HG03045 (cell line): ENCODE data around the gene MYO15B.

Source experiments
- ATAC-seq: cut with Tn5 transposase; IDR thresholded peaks from one replicate; pipeline ENCODE4 v1.9.1; 2021; ENCODE audit warnings: mild to moderate bottlenecking, moderate library complexity; ENCODE audit not compliant: unreplicated experiment

Gene MYO15B

DNA sequence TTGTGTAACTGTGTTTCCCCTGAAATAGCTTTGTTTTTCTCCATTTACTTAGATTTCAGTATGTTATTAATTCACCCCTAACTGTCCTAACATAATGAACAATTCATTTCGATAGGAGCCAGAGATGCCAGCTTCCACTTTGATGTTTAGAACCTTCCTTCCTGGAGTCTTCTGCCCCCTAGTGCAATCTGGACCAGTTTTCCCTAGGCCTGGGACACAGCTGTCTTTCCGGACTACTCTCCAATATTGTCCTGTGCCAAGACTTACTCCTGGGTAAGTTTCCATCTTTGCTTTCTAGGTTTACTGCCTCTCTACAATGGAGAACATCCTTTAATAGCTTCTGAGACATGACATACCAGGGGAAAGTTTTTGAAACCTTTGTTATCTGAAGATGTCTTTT is 66.6 kb downstream of the MYO15B start:
- ATAC-seq = no peak

DNA sequence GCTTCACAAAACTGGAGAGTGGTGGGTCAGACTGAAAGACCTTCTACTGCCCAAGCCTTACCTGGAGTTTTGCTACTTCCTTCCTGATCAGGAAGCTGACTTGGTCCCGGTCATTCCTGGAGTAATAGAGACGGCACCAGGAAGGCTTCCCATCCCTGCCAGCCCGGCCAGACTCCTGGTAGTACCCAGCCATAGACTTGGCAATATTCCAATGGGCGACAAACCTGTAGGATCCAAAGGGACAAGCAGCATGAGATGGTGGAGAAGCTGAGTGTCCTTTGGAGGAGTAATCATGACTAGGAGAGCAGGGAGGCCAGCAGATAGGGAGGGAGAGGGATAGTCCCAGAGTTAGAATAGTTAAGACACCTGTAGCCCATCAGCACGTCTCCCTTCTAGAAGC is 70.6 kb downstream of the MYO15B start:
- ATAC-seq = no peak

GRCh38 chr17:75661531-75661930 is 73.9 kb downstream of the MYO15B start:
- ATAC-seq = no peak

DNA sequence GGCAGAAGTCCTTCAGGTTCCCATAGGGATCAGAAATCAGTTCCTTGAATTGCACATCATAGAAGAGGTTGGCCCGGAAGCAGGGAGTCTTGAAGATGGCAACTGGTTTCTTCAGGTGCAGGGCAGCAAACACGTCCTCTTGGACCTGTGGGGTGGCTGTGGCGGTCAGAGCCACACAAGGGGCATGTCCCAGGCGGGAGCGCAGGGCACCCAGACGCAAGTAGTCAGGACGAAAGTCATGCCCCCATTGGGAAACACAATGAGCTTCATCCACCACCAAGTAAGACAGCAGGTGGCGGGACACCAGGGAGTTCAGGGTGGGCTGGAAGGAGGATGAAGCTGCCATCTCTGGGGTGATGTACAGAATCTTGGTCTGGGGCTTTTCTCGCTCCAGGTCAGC is 74.9 kb downstream of the MYO15B start:
- ATAC-seq = no peak

DNA sequence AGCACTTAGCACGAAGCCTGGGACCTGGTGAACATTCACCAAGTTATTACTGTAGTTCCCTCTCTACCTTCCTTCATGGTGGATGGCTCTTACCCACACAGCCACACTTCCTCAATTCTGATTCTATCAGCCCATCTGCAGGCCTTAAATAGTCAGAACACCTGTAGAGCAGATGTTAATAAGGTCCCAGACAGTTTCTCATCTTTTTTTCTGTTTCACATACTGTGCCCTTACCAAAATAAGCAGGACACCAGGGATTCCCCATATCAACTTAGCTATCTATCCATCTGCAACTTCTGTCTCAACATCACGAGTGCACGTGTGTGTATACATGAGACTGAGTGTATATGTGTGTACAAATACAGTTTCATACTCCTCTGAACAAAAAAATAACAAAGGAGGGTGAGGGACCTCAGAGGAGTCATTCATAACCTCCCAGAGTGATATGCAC is 76.5 kb downstream of the MYO15B start:
- ATAC-seq = peak; percentile 52

GRCh38 chr17:75665981-75666380 is 78.4 kb downstream of the MYO15B start:
- ATAC-seq = no peak

DNA sequence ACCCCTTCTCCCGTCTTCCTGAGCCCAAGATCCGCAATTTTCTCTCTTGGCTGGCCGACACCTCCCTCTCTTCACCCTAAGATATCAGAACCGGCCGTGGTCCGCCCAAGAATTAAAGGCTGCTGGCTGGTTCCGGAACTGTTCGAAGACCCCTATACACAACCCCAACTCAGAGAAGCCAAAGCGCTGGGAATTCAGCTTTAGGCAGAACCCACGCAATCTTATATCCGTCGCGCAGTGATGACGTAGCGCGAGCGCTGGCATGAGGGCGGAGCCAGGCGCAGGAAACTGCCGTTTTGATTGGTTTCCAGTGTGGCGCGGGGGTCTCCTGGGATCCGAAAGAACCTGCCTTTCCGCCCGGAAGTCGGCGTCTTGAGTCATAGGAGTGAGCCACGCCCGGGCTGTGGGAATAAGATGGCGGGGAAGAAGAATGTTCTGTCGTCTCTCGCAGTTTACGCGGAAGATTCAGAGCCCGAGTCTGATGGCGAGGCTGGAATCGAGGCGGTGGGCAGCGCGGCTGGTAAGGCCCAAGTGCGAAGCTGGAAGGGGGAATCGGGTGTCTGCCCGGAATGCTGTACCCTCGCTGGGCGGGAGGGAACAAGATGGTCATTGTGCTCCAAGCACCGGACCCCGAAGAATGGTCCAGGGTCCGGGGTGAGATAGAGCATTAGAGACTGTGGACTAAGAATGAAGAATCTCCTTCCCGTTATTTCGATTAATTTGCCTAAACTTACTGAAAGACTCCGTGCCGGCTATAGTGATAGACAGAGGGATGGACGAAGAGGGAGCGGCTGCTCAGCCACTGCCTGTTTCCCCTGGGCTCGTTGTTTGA is 79.6 kb downstream of the MYO15B start, which contains the start of the genes RECQL5 and SAP30BP:
Gene RECQL5 (minus strand): TSS at position 196 of the 832 bp plus-strand sequence. CDS start 597 bp downstream, outside the sequence.
Gene SAP30BP (plus strand): TSS at position 380 of the 832 bp plus-strand sequence. CDS start 35 bp downstream, at position 415.
- peak; percentile 77 for ATAC-seq

- no peak for ATAC-seq
Measured at GRCh38 chr17:75667825-75668224, 80.2 kb downstream of the MYO15B start.

DNA sequence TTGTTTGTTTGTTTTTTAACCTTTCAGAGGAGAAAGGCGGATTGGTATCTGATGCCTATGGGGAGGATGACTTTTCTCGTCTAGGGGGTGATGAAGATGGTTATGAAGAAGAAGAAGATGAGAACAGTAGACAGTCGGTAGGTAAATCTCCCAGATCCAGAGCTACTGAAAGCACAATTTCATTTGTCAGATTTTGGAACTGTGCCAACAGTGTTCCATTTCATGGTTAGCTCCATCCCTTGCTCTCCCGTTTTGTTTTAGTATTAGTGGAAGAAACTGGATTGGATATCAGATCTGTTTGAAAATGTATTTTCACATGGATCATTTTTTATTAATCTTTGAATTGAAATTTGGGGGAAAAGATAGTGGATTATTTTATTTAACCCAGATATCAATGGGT is 80.9 kb downstream of the MYO15B start:
- ATAC-seq = no peak

DNA sequence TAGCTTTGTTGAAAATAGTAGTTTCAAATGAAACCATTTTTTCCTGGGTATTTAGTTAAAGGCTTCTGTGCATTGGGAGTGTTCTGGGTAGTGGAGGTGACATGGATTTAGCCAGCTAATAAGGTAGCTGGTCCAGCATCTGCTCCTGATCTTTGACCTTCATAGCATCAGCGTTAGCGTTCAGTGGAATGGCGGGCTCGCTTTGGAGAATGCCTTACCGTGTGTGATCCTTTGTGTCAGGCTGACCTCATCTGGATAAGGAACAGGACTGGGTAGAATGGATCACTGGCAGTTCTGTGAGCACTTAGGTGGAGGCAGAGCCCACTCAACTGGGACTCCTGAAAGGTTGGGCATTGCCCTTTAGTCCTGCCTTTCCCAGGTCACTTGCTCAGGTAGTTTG is 83.3 kb downstream of the MYO15B start:
- no peak for ATAC-seq

GRCh38 chr17:75672011-75672410 is 84.4 kb downstream of the MYO15B start:
- no peak for ATAC-seq

GRCh38 chr17:75673487-75673886 is 85.9 kb downstream of the MYO15B start:
- no peak for ATAC-seq
